ENCODE data around the gene SELENON.

SELENON gene

DNA sequence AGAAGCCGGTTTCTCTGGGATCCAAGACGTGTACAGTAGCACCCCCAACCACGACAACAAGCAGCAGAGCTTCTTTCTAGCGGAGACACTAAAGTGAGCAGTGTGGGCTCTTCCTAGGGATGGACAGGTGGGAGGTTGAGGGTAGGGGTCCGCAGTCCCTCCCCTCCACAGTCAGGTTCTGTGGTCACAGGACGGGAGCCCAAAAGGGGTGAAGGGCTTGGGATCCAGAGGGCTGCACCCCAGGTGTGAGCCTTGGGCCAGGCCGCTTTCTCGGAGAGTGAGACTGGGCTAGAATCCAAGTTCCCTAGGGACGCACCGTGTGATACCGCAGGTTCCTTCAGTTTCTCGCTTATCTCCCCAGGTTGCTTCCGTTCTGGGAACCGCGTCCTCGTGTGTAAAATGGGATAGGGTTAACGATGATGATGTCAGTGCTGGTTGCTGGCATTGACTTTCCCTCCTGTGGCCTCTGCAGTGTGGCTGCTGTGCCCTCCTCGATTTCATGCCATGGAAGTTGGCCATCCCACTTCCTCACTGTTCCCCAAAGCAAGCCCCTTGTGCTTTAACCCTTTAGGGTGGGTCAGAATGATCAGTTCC lies 17.3 kb upstream of the SELENON start (continued):
- TF ChIP-seq, protein P1, sequence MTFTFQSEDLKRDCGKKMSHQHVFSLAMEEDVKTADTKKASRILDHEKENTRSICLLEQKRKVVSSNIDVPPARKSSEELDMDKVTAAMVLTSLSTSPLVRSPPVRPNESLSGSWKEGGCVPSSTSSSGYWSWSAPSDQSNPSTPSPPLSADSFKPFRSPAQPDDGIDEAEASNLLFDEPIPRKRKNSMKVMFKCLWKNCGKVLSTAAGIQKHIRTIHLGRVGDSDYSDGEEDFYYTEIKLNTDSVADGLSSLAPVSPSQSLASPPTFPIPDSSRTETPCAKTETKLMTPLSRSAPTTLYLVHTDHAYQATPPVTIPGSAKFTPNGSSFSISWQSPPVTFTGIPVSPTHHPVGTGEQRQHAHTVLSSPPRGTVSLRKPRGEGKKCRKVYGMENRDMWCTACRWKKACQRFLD (tag by site-specific recombination; IDR thresholded peaks at IDR 0.05): no peak
- TF ChIP-seq KLF7 (tag by site-specific recombination; IDR thresholded peaks at IDR 0.05; ENCODE audit: borderline replicate concordance) (no peak), GLIS2 (tag by site-specific recombination; IDR thresholded peaks at IDR 0.05) (peak; percentile 67), SP3 (tag by site-specific recombination; IDR thresholded peaks at IDR 0.05) (no peak), ZNF596 (tag by site-specific recombination; IDR thresholded peaks at IDR 0.05) (no peak), ZNF548 (tag by site-specific recombination; IDR thresholded peaks at IDR 0.05) (no peak), ZNF558 (tag by site-specific recombination; IDR thresholded peaks at IDR 0.05) (no peak), OVOL3 (tag by site-specific recombination; IDR thresholded peaks at IDR 0.05) (no peak), ZNF37A (tag by site-specific recombination; IDR thresholded peaks at IDR 0.05) (no peak), KLF9 (tag by site-specific recombination; IDR thresholded peaks at IDR 0.05; ENCODE audit: low read depth) (no peak), ZNF585B (tag by site-specific recombination; IDR thresholded peaks at IDR 0.05) (no peak), YY2 (tag by site-specific recombination; IDR thresholded peaks at IDR 0.05) (no peak), ZBTB8A (tag by site-specific recombination; IDR thresholded peaks at IDR 0.05) (peak; percentile 92), SCRT1 (tag by site-specific recombination; IDR thresholded peaks at IDR 0.05; ENCODE audit: borderline replicate concordance) (no peak), ZNF660 (tag by site-specific recombination; IDR thresholded peaks at IDR 0.05) (no peak), ZNF24 (tag by site-specific recombination; IDR thresholded peaks at IDR 0.05) (peak; percentile 86), RBAK (tag by site-specific recombination; IDR thresholded peaks at IDR 0.05) (no peak), ZNF426 (tag by site-specific recombination; IDR thresholded peaks at IDR 0.05) (no peak), ZNF76 (tag by site-specific recombination; IDR thresholded peaks at IDR 0.05; ENCODE audit: borderline replicate concordance, low read depth) (no peak), ZSCAN16 (tag by site-specific recombination; IDR thresholded peaks at IDR 0.05) (no peak), ZNF791 (tag by site-specific recombination; IDR thresholded peaks at IDR 0.05) (no peak), ZFP41 (tag by site-specific recombination; IDR thresholded peaks at IDR 0.05; ENCODE audit: borderline replicate concordance) (no peak), ZNF23 (tag by site-specific recombination; IDR thresholded peaks at IDR 0.05; ENCODE audit: borderline replicate concordance) (no peak), ZNF571 (tag by site-specific recombination; IDR thresholded peaks at IDR 0.05) (no peak), BCL11B (tag by site-specific recombination; IDR thresholded peaks at IDR 0.05; ENCODE audit: low read depth) (no peak), ZFP37 (tag by site-specific recombination; IDR thresholded peaks at IDR 0.05) (peak; percentile 63; the same call in 1 of the 2 replicates), ZNF629 (tag by site-specific recombination; IDR thresholded peaks at IDR 0.05) (peak; percentile 92), ZNF114 (tag by site-specific recombination; IDR thresholded peaks at IDR 0.05) (no peak), ZNF2 (tag by site-specific recombination; IDR thresholded peaks at IDR 0.05) (0 out of 2 replicates have a peak, but pooled peaks have one; percentile 60), ZFP3 (tag by site-specific recombination; IDR thresholded peaks at IDR 0.05; ENCODE audit: low read depth) (no peak)
- TF ChIP-seq, protein P2, sequence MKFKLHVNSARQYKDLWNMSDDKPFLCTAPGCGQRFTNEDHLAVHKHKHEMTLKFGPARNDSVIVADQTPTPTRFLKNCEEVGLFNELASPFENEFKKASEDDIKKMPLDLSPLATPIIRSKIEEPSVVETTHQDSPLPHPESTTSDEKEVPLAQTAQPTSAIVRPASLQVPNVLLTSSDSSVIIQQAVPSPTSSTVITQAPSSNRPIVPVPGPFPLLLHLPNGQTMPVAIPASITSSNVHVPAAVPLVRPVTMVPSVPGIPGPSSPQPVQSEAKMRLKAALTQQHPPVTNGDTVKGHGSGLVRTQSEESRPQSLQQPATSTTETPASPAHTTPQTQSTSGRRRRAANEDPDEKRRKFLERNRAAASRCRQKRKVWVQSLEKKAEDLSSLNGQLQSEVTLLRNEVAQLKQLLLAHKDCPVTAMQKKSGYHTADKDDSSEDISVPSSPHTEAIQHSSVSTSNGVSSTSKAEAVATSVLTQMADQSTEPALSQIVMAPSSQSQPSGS (tag by site-specific recombination; IDR thresholded peaks at IDR 0.05; ENCODE audit: low read depth): peak; percentile 79
- TF ChIP-seq, protein P3, sequence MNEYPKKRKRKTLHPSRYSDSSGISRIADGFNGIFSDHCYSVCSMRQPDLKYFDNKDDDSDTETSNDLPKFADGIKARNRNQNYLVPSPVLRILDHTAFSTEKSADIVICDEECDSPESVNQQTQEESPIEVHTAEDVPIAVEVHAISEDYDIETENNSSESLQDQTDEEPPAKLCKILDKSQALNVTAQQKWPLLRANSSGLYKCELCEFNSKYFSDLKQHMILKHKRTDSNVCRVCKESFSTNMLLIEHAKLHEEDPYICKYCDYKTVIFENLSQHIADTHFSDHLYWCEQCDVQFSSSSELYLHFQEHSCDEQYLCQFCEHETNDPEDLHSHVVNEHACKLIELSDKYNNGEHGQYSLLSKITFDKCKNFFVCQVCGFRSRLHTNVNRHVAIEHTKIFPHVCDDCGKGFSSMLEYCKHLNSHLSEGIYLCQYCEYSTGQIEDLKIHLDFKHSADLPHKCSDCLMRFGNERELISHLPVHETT (tag by site-specific recombination; IDR thresholded peaks at IDR 0.05): peak; percentile 47; the same call in 1 of the 2 replicates
- TF ChIP-seq, protein P4, sequence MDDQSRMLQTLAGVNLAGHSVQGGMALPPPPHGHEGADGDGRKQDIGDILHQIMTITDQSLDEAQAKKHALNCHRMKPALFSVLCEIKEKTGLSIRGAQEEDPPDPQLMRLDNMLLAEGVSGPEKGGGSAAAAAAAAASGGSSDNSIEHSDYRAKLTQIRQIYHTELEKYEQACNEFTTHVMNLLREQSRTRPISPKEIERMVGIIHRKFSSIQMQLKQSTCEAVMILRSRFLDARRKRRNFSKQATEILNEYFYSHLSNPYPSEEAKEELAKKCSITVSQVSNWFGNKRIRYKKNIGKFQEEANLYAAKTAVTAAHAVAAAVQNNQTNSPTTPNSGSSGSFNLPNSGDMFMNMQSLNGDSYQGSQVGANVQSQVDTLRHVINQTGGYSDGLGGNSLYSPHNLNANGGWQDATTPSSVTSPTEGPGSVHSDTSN (CRISPR knock-in tag; IDR thresholded peaks at IDR 0.05): peak; percentile 42; the same call in 1 of the 2 replicates
- TF ChIP-seq, protein P5, sequence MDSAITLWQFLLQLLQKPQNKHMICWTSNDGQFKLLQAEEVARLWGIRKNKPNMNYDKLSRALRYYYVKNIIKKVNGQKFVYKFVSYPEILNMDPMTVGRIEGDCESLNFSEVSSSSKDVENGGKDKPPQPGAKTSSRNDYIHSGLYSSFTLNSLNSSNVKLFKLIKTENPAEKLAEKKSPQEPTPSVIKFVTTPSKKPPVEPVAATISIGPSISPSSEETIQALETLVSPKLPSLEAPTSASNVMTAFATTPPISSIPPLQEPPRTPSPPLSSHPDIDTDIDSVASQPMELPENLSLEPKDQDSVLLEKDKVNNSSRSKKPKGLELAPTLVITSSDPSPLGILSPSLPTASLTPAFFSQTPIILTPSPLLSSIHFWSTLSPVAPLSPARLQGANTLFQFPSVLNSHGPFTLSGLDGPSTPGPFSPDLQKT (IDR thresholded peaks at IDR 0.05; ENCODE audit: borderline replicate concordance, low read depth, low read length): no peak
- TF ChIP-seq, protein P6, sequence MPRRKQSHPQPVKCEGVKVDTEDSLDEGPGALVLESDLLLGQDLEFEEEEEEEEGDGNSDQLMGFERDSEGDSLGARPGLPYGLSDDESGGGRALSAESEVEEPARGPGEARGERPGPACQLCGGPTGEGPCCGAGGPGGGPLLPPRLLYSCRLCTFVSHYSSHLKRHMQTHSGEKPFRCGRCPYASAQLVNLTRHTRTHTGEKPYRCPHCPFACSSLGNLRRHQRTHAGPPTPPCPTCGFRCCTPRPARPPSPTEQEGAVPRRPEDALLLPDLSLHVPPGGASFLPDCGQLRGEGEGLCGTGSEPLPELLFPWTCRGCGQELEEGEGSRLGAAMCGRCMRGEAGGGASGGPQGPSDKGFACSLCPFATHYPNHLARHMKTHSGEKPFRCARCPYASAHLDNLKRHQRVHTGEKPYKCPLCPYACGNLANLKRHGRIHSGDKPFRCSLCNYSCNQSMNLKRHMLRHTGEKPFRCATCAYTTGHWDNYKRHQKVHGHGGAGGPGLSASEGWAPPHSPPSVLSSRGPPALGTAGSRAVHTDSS (tag by site-specific recombination; IDR thresholded peaks at IDR 0.05): no peak

All from HEK293 (cell line).